Sigmoid colon (tissue), 4 donors: ENCODE data around the gene GTF3C2.

Source experiments
- POLR2AphosphoS5 ChIP-seq, 4 donors: sonication (generic); formaldehyde crosslinking; IDR thresholded peaks; one replicate each; pipeline ENCODE4 v1.6.1; 2017; ENCODE audit warnings: antibody characterized with exemption in 4 of 4
- TF ChIP-seq, protein P1 (sequence below), 4 experiments: fragments of 450-650 bp in 3 of 4; fragments of 200-600 bp in 1 of 4; IDR thresholded peaks; one replicate each; pipeline ENCODE4 v1.5.1; 2016 to 2019; ENCODE audit warnings: antibody characterized with exemption in 4 of 4, mild to moderate bottlenecking in 3 of 4, moderate library complexity in 2 of 4

DNA sequence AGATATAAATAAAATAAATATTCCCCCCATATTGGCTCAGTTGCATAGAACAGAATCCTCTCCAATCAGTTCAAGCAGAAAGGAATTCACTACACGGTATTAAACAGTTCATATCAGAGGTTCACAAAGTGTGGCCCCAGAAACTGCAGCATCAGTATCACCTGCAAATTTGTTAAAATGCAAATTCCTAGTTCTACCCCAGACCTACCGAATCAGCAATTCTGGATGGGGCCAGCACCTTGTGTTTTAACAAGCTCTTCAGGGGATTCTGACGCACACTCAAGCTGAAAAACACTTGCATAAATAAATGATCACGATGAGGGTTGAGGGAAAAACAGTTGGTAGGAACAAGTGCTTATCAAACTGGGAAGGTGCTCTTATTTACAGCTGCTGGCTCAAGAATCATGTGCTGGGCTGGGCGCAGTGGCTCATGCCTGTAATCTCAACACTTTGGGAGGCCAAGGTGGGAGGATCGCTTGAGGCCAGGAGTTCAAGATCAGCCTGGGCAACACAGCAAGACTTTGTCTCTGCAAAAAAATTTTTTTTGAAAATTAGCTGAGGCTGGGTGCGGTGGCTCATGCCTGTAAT, 6.4 kb downstream of the GTF3C2 start:
- TF ChIP-seq, protein P1, sequence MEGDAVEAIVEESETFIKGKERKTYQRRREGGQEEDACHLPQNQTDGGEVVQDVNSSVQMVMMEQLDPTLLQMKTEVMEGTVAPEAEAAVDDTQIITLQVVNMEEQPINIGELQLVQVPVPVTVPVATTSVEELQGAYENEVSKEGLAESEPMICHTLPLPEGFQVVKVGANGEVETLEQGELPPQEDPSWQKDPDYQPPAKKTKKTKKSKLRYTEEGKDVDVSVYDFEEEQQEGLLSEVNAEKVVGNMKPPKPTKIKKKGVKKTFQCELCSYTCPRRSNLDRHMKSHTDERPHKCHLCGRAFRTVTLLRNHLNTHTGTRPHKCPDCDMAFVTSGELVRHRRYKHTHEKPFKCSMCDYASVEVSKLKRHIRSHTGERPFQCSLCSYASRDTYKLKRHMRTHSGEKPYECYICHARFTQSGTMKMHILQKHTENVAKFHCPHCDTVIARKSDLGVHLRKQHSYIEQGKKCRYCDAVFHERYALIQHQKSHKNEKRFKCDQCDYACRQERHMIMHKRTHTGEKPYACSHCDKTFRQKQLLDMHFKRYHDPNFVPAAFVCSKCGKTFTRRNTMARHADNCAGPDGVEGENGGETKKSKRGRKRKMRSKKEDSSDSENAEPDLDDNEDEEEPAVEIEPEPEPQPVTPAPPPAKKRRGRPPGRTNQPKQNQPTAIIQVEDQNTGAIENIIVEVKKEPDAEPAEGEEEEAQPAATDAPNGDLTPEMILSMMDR (IDR thresholded peaks at IDR 0.05), result no peak
- no peak for TF ChIP-seq POLR2AphosphoS5 (IDR thresholded peaks at IDR 0.05)
